Measurements from ENCODE around the gene MTM1.

The MTM1 gene

GRCh38 chrX:150719621-150720020 lies 151.2 kb downstream of the MTM1 start:
- no peak overlapping the region for H3K9ac ChIP-seq (ENCODE audit: low read length)
- H3K27ac ChIP-seq (ENCODE audit: low read depth, low read length) = no peak overlapping the region
- H3K9me2 ChIP-seq (replicated peaks; ENCODE audit: insufficient read depth, low read length) = no peaks in the 10 kb centered on the region
- H3F3A ChIP-seq (ENCODE audit: insufficient read depth) = peaks cover 2% of the 10 kb centered on the region; the same call in 1 of the 2 replicates
- TF ChIP-seq CTCF (IDR thresholded peaks at IDR 0.05; ENCODE audit: insufficient read depth, low read length, poor library complexity, severe bottlenecking) (no peak), EZH2phosphoT487 (conservative IDR thresholded peaks at IDR 0.05; ENCODE audit: low read length) (no peak)
- H3K4me2 ChIP-seq (ENCODE audit: low read depth, low read length, poor library complexity, severe bottlenecking) = no peak overlapping the region
- no peaks in the 10 kb centered on the region for H4K20me1 ChIP-seq (ENCODE audit: low read depth, low read length)
- H2AFZ ChIP-seq (ENCODE audit: low read depth, low read length, severe bottlenecking) = no peak overlapping the region
- H3K36me3 ChIP-seq (ENCODE audit: low read length) = peaks cover 4% of the 10 kb centered on the region; the same call in 1 of the 2 replicates
- peaks cover 12% of the 10 kb centered on the region; the same call in 1 of the 2 replicates for H3K79me2 ChIP-seq (ENCODE audit: insufficient read depth, low read length)
- H3K27me3 ChIP-seq (ENCODE audit: low read length) = no peaks in the 10 kb centered on the region
- H3K4me3 ChIP-seq (ENCODE audit: insufficient read depth, low read length, poor library complexity, severe bottlenecking) = no peak overlapping the region
- H3K9me3 ChIP-seq (ENCODE audit: insufficient read depth, low read length) = no peaks in the 10 kb centered on the region

All from SU-DHL-6 (cell line).